Left lobe of liver (tissue), 2 donors: ENCODE measurements around the gene DNM1. TPM values are rescaled to one million over a fixed set of nuclear protein-coding genes. Genes with fewer than 3 reads are reported as not detected.
A peak's percentile ranks its signal among the peaks of the same experiment; 100 is the strongest.

Source experiments
- ATAC-seq: fragments of 200-7000 bp; cut with Tn5 transposase; one replicate; pipeline ENCODE4 v1.9.1; 2020; ENCODE audit warnings: mild to moderate bottlenecking, moderate library complexity
- DNase-seq: peaks from one replicate; pipeline ENCODE4 v3.0.0-alpha.2; 2020; ENCODE audit warnings: low spot score
- total RNA-seq: library from RNA; stranded (reverse); gene quantifications from one replicate; pipeline ENCODE4 v1.2.1, GENCODE V29; 2021
- donor health status: DM: no; HTN: no; CAD: no; lungs with moderate emphysema.
- donor health status: DM: no; HTN: yes; CAD: no.

Gene DNM1
- total RNA-seq, 1 donor from 2014 or later: 3.7 TPM

DNA sequence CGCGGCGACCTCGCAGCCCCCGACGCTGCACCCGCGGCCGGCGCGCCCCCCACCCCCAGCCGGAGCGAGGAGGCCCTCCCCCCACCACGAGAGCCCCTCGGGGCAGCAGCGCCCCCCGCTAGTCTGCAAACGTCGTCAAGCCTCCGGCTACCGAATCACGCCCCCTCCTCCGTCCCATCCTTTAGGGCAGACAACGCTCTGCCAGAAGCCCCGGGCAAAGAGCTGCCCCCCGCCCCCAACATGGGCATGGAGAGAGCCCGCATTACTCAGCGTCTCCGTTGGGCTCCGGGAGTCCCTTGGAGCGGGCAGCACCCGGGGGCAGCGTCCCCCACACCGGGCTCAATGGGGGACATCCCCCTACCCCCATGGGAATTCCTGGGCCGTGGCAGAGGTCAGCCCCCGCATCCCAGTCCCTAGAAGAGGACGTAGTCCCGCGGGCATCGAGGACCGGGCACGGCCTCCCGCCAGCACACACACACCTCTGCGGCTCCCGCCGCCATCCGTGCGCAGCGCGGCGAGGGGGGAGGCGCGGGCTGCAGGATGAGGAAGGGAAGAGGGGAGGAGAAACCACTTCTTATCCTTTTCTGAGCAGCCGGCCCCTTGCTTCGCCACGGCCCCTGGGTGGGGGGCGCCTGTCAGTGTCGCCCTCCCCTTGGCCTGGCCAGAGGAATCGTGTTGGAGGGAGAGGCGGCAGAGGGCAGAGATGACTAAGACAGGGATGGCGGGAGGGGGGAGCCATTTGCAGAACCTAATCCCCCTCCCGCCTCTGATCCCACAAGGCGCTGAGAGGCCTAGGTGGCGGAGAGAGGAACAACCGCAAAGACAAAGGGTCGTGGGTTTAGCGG lies 750 bp downstream of the DNM1 start:
- no peak for DNase-seq

DNA sequence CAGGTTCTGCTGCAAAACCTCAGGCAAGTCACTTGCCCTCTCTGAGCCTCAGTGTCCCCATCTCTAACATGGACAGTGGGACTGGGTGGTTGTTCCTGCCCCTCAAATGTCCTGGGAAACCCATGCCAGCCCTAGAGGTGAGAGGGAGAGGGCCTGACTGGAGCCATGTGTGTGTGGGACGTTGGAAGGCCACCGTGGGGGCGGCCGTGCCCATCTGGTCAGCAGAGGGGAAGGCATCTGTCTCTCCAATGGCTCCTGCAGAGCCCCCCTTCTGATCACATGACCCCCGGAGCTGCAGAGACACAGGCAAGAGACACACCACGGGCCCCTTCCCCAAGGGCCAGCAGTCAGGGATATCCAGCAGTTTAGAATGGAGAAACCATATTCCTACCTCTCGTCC lies 1.7 kb downstream of the DNM1 start:
- DNase-seq (no peak), ATAC-seq (no peak)

More for the DNA sequence above, 750 bp downstream of the DNM1 start:
- peak; percentile 27 for ATAC-seq

DNA sequence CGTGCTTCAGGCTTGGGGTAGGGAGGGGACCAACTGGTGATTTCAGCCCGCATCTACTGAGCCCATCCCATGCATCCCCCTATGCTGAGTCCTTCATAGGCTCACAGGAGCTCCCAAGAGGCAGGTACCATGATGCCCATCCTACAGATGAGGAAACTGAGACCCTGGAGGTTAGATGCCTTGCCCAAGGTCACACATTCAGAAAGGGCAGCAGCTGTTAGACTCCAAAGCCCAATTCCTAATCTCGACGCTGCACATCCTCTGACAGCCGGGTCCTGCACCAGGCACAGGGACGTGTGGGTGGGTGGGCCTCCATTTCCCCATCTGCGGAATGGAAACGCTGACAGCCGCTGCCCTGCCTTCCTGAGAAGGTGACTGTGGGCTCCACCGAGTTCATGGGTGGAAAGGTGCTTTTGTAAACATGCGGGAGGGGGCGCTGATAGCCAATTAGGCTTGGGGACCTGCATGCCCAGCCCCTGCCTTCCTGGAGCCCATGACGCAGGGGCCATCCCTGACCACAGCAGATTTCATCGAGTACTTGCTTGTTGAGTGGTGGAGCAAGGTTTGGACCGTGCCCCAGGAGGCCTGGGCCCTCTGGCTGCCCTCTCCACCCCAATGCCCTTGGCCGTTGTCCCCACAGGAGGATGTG lies 2.2 kb downstream of the DNM1 start:
- ATAC-seq (peak; percentile 31), DNase-seq (no peak)

DNA sequence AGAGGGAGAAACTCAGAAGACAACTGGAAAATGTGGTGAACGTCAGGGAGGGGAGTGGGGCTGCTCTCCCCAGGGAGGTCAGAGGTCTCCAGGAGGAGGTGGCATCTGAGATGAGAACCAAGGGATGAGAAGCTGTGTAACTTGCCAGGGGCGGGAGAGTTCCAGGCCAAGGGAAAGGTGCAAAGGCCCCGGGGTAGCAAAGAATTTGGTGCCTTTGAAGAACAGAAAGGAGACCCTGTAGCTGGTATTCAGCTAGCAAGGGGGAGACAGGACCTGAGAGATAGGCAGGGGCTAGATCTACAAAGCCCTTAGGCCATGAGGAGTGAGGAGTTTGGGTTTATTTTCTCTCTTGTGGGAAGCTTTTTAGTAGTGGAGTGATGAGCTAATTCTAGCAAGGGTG lies 3.3 kb downstream of the DNM1 start:
- no peak for DNase-seq

DNA sequence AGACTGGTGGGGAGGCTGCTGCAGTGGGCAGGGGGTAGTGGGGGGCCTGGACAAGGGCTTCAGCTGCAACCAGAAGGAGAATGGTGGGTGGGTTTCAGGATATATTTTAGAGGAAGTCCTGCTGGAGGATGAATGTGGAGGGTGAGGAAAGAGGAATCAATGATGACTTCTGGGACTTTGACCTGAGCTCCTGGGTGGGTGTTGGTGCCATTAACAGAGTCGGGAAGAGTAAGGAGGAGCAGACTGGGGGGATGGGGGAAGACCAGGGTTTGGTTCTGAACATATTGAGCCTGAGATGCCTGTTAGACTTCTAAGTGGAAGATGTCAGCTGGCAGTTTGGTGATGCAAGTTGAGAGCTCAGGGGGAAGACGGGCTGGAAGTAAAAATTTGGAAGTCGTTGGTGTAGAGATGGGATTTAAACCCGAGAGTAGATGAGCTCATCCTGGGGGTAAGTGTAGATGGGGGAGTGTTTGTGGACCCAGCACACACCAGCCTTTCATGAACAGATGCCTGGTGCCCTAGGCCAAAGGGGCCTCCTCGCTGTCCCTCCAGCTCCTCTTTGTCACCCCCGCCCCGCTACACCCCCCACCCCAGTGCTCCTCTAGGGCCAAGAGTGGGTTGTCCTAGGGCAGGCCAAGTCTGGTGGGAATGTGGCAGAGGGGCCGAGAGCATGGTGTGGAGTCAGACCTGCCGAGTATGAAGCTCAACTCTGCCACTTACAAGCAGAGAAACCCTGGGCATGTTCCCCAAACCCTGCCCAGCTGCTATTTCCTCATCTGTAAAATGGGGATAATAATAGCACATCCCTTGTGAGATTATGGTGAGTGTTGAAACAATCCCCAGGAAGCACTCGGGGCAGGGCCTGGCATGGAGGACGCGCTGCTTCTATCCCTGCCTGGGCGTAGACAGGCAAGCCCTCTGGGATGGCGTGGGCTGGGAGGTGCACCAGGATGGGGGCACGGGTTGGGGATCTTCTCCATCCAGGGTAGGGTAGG lies 4.0 kb downstream of the DNM1 start:
- DNase-seq: no peak
- ATAC-seq: no peak

More for the DNA sequence above, 3.3 kb downstream of the DNM1 start:
- no peak for ATAC-seq

DNA sequence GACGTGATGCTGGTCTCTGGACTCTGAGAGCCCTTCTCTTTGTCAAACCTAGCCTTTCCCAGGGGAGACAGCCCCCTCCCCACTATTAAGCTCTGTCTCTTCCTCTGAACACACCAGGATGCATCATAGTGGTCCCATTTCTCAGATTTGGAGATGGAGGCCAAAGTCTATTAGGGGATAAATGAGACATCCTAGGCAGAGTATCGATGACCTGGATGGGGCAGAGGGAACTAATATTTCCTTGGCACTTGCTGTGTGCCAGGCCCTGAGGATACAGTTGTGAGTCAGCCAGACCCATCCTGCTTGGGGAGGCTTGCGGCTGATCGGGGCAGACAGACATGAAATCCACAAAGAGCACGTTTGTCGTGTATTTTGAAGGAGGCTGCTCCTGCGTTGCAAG lies 5.2 kb downstream of the DNM1 start:
- ATAC-seq (no peak), DNase-seq (no peak)

DNA sequence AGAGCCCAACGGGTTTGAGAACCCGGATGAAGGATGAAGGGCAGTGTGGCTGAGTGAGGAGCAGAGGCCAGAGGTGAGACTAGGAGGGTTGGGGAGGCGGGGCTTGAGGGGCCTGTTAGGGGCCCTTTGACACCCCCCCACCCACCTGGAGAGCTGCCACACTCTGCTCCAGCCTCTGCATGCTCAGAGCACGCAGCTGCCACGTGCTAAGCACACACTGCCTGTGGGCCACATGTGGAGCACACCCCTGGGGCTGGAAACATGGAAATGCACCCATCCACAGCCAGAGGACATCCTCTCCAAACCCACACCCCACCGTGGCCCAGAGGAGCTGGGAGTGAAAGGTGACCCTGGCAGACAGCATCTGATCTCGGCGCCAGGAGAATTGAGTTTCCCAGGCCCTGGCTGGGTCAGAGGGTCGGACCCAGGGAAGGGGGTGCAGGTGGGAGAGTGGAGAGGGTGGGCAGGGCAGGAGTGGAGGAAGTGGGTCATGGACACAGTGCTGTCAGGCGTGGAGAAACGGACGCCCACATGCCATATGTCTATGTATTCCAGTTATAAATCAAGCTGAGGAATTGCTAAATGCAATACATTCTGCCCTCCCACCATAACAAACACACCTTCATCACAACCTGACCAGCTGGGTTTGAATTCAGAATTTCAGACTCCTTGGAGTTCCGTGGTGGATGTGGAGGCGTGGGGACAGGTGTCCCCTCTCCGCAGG lies 5.9 kb downstream of the DNM1 start:
- ATAC-seq (no peak), DNase-seq (no peak)

DNA sequence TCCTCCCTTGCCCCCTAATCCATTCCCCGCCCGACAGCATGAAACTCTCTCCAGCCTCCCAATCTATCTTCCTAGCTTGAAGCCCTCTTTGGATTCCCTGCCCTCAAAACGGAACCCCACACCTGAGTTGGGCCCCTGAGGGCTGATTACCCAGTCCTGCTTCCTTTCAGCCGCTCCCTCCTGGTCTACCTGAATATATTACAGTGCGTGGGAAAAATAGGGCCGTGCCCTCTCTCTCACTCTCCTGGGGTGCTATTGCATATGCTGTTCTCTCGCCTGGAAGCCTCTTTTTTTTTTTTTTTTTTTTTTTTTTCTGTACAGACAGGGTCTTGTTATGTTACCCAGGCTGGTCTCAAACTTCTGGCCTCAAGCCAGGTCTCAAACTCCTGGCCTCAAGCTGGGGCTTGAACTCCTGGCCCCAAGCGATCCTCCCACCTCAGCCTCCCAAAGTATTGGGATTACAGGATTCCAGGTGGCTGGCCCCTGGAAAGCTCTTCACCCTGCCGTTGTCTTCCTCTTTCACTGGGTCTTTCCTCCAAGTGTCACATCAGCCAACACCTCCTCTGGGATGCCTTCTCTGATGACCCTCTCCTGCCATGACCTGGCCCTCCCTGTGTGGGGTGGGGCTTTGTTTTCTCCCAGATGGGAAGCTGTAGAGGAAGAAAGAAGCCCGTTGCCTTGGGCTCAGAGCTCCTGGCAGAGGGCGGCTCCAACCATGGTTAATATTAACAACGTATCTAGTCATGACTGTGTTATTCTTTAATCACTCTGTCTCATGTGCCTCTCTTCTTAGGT lies 8.2 kb downstream of the DNM1 start:
- ATAC-seq (peak; percentile 88), DNase-seq (no peak)

DNA sequence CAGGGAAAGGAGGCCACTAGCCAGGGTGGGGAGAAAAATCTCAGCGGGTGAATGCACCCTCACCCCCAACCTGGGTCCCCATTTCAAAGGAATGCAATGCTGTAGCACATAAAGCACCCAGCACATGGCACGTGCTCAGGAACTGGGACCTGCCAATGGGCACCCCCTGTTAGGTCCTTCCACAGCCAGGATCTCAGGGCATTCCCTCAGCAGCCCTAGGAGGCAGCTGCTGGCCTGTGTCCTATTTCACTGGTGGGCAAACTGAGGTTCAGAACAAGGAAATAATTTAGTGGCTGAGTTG lies 8.8 kb downstream of the DNM1 start:
- ATAC-seq: no peak
- no peak for DNase-seq

DNA sequence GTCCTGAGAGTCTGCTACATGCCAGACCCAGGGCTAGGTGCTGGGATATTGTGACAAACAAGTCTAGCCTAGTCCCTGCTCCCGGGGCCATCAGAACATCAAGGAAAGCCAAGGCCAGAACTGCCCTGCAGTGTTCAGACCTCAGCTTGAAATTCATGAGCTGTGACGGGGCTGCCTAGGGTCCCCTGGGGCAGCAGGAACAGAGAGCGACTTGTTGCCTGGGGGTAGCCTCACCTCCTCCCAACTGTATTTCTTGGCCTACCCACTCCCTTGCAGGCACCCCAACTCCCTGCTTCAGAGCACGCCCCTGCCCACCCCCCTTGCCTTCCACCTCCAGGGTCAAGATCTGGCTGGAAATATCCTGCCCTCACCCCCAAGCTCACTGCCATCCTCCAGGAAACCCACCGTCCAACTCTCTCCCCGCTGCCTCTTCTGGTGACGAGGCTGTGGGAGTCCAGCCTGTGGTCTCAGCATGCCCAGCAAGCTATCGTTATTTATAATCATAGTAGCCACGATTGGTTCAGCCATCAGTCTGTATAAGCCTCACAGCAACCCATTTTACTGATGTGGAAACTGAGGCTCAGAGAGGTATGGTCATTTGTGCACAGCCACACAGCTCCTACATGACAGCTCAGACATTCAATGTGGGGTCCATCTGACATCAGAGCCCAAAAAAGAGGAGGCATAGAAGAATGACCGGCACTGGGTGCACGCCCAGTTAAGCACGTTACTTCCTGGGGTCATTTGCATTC lies 10.7 kb downstream of the DNM1 start:
- DNase-seq (no peak), ATAC-seq (no peak)

DNA sequence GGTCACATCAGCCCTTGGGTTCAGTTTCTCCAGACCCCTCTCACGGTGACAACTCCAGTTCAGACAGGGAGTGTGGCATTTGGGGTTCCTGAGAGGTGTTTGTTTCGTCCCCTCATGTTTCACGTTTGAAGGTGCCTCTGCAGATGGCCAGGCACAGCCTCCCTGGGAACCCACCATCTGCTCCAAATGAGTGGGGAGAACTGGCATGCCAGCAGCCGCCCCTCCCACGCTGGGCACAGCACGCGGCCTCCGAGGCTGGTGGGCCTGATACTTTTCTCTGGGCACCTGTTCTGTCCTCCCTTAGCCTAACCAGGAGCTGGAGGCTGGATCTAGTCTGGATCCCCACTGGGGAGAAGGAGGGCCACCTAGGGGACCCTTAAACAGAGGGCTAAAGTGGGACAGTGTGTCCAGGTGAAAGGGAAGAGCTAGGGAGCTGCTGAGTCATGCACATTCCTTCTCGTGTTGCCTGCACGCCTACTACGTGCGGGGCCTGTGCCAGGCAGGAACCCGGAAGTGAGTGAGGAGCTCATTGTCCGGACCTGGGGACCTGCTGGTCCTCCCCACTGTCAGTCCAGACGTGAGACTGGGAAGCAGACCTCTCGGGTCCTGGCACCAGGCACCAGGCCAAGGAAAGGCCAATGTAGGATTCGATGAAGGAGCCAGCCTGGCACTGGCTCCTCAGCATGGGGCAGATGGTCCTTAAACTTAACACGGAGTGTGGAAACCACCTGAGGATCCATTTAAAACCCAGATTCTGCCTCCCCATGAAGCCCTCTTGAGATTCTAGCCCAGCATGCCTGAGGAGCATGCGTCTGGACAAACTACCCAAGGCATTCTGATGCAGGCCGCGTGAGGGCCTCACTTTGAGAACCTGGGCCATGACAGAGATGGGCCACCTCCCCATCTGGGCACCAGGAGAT lies 11.7 kb downstream of the DNM1 start:
- ATAC-seq (no peak), DNase-seq (no peak)

DNA sequence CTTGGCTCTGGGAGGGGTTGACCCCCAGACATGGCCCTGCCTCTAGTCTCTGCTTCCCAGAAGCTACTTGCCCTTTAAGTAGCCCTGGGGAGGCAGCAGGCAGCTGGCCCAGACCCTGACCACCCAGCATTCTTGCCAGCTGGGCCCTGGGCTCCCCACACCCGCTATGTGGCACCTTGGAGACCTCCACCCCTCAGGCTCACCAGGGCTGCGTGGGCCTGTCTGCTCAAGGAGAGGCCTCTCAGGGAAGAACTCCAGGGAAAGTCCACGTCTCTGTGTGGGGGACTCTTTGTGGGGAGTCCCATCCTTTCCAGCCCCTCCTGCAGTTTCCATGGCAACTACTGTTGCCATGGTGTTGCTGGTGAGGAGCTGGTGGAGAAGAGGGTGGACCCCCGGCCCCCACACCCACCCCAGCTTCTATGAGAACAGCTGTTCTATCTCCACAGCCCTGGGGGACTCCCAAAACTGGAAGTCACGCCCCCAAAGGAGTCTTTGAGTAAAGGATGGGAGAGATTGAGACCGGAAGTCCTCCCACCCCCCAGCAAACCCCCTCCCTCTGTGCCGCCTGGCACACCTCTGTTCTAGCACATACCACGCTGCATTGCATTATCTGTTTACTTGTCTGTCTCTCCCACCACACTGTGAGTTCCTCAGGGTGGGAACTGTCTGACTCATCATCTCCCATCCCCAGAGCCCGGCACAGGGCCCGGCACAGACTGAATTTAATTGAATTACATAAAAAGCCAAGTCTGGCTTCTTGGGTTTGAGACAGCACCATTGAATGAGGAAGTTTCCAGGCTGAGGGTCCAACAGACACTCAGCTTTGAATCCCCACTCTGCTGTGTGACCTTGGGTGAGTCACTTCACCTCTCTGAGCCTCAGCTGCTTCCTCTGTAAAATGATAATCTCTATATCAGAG lies 12.6 kb downstream of the DNM1 start:
- no peak for DNase-seq
- ATAC-seq: no peak

DNA sequence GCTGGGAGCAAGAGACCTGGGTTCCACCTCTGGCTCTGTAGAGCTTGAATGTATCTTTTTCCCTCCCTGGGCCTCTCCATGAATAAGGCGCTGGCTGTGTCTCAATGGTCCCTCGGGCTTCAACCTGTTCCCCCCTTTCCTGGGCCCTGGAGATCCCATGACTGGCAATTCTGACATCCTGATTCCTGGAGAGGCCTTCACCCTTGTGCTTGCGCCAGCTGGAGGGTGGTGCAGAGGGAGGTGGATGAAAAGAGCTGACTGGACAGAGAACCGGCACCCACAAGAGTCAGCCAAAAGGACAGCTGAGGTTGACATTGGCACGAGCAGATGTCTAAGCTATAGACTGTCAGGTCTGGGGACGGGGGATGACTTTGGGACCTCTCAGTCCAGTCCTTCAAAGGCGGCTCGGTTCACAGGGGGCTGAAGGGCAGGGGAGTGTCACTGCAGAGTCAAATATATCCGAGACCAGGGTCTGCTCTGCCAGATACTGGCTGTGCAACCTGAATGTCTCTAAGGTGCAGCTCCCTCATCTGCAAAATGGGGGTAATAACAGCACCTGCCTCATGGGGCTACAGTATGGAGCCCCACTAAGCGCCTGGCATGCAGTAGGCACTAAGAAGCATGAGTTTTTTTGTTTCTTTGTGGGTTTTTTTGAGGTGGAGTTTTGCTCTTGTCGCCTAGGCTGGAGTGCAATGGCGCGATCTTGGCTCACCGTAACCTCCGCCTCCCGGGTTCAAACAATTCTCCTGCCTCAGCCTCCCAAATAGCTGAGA lies 13.8 kb downstream of the DNM1 start:
- peak; percentile 84 for DNase-seq

DNA sequence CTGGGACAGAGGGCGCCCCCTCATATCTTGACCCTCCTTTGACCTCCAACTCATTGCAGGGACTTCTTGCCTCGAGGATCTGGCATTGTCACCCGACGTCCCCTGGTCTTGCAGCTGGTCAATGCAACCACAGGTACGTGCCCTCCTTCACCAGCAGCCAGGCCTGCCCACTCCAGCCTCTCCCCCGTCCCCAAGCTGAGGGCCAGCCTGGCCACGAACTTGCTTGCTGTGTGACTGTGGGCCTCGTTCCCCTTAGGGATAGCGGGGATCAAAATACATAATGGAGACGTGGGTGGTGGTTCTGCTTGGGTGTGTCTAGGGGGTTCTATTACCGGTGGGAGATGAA lies 15.0 kb downstream of the DNM1 start:
- no peak for DNase-seq
- no peak for ATAC-seq

More for the DNA sequence above, 13.8 kb downstream of the DNM1 start:
- peak; percentile 75 for ATAC-seq

DNA sequence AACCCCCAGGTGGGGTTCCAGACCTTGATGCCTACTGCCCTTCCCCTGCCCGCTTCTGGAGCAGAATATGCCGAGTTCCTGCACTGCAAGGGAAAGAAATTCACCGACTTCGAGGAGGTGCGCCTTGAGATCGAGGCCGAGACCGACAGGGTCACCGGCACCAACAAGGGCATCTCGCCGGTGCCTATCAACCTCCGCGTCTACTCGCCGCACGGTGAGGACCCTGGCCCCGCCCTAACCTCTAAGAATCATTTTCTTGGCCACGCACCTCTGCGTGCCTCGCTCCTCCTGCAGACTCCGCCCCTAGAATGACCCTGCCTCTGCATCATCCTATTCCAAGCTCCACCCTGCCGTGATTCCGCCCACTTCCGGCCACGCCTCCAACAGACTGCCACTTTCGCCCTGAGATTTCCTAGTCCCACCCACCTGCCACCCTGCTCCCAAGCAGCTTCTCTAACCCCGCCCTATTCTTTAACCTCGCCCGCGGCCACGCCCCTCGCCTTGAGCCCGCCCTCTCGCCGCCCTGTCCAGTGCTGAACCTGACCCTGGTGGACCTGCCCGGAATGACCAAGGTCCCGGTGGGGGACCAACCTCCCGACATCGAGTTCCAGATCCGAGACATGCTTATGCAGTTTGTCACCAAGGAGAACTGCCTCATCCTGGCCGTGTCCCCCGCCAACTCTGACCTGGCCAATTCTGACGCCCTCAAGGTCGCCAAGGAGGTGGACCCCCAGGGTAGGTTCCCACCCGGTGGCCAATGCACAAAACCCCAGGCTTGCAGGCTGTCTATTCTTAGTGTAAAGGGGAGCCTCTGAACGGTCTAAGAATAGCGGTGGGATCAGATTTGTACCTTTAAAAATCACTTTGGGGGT lies 15.6 kb downstream of the DNM1 start:
- ATAC-seq: peak; percentile 88
- peak; percentile 96 for DNase-seq
